Measurements from ENCODE around the gene EMP2.

- TF ChIP-seq CTCF (IDR thresholded peaks at IDR 0.05; ENCODE audit: insufficient read depth, low read length, poor library complexity, severe bottlenecking): no peak
- TF ChIP-seq EZH2phosphoT487 (conservative IDR thresholded peaks at IDR 0.05; ENCODE audit: low read length): no peak
These were observed 10.8 kb downstream of the EMP2 start for GRCh38 chr16:10569621-10570020.

Data from SU-DHL-6 (cell line).